ENCODE data around the gene SP8. TPM values are rescaled to one million over a fixed set of nuclear protein-coding genes. Genes with fewer than 3 reads are reported as not detected.
A peak's percentile ranks its signal among the peaks of the same experiment; 100 is the strongest.

Gene SP8
- total and polyA plus RNA-seq, 9 of the 15 experiments (the other 6 are each of a cell fraction or from before 2014, with no cell fraction given), result 0.04 to 1.2 (median 0.19) TPM

DNA sequence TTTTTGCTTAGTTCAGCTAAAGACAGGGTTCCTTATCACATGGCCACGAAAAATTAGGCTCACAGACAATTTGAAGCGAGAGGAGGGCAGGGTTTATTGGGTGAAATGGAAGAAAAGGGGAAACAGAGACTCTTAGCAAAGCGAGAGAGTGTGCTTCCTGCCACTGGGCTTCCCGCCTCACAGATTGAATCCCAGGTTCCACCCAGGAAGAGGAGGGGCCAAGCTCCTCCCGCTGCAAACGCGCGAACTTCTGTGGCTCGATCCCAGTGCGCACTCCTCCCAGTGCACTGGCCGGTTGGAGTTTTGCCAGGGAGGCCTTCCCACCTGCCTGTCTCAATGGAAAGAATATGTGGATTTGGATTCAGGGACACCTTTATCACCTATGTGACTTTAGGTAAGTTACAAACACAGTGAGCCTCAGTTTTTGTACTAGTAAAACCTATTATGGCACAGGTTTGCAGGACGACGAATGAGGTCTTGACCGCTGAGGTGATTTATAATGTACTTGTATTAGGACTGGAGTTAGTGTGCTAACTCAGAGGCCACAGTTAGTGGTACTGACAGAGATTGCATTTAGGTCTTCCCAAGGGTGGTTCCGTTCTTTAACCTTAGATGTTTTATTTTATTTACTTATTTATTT lies 48.5 kb upstream of the SP8 start (continued):
- TF ChIP-seq, protein P1, sequence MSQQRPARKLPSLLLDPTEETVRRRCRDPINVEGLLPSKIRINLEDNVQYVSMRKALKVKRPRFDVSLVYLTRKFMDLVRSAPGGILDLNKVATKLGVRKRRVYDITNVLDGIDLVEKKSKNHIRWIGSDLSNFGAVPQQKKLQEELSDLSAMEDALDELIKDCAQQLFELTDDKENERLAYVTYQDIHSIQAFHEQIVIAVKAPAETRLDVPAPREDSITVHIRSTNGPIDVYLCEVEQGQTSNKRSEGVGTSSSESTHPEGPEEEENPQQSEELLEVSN (IDR thresholded peaks at IDR 0.05; ENCODE audit: borderline replicate concordance in 1 of 2, extremely low read depth in 1 of 2, insufficient read depth in 1 of 2, insufficient read length in 1 of 2, low read depth in 1 of 2, low read length in 1 of 2, poor library complexity in 1 of 2, severe bottlenecking in 1 of 2), result peak; percentile 88 to 92
- TF ChIP-seq, protein P2, sequence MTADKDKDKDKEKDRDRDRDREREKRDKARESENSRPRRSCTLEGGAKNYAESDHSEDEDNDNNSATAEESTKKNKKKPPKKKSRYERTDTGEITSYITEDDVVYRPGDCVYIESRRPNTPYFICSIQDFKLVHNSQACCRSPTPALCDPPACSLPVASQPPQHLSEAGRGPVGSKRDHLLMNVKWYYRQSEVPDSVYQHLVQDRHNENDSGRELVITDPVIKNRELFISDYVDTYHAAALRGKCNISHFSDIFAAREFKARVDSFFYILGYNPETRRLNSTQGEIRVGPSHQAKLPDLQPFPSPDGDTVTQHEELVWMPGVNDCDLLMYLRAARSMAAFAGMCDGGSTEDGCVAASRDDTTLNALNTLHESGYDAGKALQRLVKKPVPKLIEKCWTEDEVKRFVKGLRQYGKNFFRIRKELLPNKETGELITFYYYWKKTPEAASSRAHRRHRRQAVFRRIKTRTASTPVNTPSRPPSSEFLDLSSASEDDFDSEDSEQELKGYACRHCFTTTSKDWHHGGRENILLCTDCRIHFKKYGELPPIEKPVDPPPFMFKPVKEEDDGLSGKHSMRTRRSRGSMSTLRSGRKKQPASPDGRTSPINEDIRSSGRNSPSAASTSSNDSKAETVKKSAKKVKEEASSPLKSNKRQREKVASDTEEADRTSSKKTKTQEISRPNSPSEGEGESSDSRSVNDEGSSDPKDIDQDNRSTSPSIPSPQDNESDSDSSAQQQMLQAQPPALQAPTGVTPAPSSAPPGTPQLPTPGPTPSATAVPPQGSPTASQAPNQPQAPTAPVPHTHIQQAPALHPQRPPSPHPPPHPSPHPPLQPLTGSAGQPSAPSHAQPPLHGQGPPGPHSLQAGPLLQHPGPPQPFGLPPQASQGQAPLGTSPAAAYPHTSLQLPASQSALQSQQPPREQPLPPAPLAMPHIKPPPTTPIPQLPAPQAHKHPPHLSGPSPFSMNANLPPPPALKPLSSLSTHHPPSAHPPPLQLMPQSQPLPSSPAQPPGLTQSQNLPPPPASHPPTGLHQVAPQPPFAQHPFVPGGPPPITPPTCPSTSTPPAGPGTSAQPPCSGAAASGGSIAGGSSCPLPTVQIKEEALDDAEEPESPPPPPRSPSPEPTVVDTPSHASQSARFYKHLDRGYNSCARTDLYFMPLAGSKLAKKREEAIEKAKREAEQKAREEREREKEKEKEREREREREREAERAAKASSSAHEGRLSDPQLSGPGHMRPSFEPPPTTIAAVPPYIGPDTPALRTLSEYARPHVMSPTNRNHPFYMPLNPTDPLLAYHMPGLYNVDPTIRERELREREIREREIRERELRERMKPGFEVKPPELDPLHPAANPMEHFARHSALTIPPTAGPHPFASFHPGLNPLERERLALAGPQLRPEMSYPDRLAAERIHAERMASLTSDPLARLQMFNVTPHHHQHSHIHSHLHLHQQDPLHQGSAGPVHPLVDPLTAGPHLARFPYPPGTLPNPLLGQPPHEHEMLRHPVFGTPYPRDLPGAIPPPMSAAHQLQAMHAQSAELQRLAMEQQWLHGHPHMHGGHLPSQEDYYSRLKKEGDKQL (CRISPR knock-in tag; IDR thresholded peaks at IDR 0.05; ENCODE audit: borderline replicate concordance), result no peak
- TF ChIP-seq PHF21A (IDR thresholded peaks at IDR 0.05; ENCODE audit: borderline replicate concordance, low read depth), result no peak
- no peak for TF ChIP-seq ZNF384 (IDR thresholded peaks at IDR 0.05; ENCODE audit: low read depth, low read length)
- no peak for TF ChIP-seq ZNF174 (CRISPR knock-in tag; IDR thresholded peaks at IDR 0.05)
- TF ChIP-seq HNRNPUL1 (IDR thresholded peaks at IDR 0.05; ENCODE audit: low read length), result no peak
- no peak for TF ChIP-seq HMG20A (CRISPR knock-in tag; conservative IDR thresholded peaks at IDR 0.05)
- no peak for TF ChIP-seq EWSR1 (IDR thresholded peaks at IDR 0.05; ENCODE audit: borderline replicate concordance, low read depth, partially characterized antibody)
- TF ChIP-seq, protein P3, sequence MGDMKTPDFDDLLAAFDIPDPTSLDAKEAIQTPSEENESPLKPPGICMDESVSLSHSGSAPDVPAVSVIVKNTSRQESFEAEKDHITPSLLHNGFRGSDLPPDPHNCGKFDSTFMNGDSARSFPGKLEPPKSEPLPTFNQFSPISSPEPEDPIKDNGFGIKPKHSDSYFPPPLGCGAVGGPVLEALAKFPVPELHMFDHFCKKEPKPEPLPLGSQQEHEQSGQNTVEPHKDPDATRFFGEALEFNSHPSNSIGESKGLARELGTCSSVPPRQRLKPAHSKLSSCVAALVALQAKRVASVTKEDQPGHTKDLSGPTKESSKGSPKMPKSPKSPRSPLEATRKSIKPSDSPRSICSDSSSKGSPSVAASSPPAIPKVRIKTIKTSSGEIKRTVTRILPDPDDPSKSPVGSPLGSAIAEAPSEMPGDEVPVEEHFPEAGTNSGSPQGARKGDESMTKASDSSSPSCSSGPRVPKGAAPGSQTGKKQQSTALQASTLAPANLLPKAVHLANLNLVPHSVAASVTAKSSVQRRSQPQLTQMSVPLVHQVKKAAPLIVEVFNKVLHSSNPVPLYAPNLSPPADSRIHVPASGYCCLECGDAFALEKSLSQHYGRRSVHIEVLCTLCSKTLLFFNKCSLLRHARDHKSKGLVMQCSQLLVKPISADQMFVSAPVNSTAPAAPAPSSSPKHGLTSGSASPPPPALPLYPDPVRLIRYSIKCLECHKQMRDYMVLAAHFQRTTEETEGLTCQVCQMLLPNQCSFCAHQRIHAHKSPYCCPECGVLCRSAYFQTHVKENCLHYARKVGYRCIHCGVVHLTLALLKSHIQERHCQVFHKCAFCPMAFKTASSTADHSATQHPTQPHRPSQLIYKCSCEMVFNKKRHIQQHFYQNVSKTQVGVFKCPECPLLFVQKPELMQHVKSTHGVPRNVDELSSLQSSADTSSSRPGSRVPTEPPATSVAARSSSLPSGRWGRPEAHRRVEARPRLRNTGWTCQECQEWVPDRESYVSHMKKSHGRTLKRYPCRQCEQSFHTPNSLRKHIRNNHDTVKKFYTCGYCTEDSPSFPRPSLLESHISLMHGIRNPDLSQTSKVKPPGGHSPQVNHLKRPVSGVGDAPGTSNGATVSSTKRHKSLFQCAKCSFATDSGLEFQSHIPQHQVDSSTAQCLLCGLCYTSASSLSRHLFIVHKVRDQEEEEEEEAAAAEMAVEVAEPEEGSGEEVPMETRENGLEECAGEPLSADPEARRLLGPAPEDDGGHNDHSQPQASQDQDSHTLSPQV (IDR thresholded peaks at IDR 0.05), result no peak
- no peak for TF ChIP-seq BACH1 (tag; IDR thresholded peaks at IDR 0.05)
- no peak for TF ChIP-seq KAT8 (IDR thresholded peaks at IDR 0.05; ENCODE audit: low read depth)
- TF ChIP-seq, protein P4, sequence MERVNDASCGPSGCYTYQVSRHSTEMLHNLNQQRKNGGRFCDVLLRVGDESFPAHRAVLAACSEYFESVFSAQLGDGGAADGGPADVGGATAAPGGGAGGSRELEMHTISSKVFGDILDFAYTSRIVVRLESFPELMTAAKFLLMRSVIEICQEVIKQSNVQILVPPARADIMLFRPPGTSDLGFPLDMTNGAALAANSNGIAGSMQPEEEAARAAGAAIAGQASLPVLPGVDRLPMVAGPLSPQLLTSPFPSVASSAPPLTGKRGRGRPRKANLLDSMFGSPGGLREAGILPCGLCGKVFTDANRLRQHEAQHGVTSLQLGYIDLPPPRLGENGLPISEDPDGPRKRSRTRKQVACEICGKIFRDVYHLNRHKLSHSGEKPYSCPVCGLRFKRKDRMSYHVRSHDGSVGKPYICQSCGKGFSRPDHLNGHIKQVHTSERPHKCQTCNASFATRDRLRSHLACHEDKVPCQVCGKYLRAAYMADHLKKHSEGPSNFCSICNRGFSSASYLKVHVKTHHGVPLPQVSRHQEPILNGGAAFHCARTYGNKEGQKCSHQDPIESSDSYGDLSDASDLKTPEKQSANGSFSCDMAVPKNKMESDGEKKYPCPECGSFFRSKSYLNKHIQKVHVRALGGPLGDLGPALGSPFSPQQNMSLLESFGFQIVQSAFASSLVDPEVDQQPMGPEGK (CRISPR knock-in tag; IDR thresholded peaks at IDR 0.05; ENCODE audit: borderline replicate concordance), result no peak
